Kidney (tissue), 14 donors: Measurements from ENCODE around the gene DGKI. TPM values are rescaled to one million over a fixed set of nuclear protein-coding genes. Genes with fewer than 3 reads are reported as not detected.

Experiments
- DNase-seq, 5 donors: peaks; one replicate each; pipeline ENCODE4 v3.0.0-alpha.2; 2013 to 2020
- FAIRE-seq: peaks from 2 replicates; lab custom pipeline; 2012; peaks lifted over from hg19 to GRCh38; lab: Jason Lieb, UNC
- H3K27ac ChIP-seq, 2 donors: one replicate each; pipeline ENCODE4 v1.7.0; 2013; ENCODE audit warnings: low read depth in 2 of 2, low read length in 2 of 2, inconsistent platforms in 1 of 2
- H3K27me3 ChIP-seq: one replicate; pipeline ENCODE4 v1.7.1; 2013; ENCODE audit warnings: low read length, inconsistent platforms; ENCODE audit not compliant: control insufficient read depth, insufficient read depth
- H3K36me3 ChIP-seq, 3 donors: one replicate each; pipeline versions ENCODE4 v1.7.0 to v1.7.1; 2013; ENCODE audit warnings: low read length in 3 of 3, control low read depth in 1 of 3, inconsistent platforms in 1 of 3; ENCODE audit not compliant: insufficient read depth in 3 of 3, control insufficient read depth in 2 of 3
- H3K4me1 ChIP-seq, 3 donors: one replicate each; pipeline versions ENCODE4 v1.7.0 to v1.7.1; 2013; ENCODE audit warnings: low read length in 3 of 3, inconsistent platforms in 1 of 3, low read depth in 1 of 3; ENCODE audit not compliant: control insufficient read depth in 2 of 3, insufficient read depth in 2 of 3
- H3K4me3 ChIP-seq, 3 donors: one replicate each; pipeline versions ENCODE4 v1.7.0 to v1.8.1; 2013; ENCODE audit warnings: low read length in 3 of 3, control low read depth in 1 of 3, inconsistent platforms in 1 of 3
- H3K9ac ChIP-seq, 3 donors: one replicate each; pipeline versions ENCODE4 v1.7.0 to v1.7.1; 2013; ENCODE audit warnings: low read length in 3 of 3, control low read depth in 1 of 3, inconsistent platforms in 1 of 3
- H3K9me3 ChIP-seq, 3 donors: one replicate each; pipeline versions ENCODE4 v1.7.0 to v1.7.1; 2013; ENCODE audit warnings: low read length in 3 of 3, control low read depth in 1 of 3, inconsistent platforms in 1 of 3; ENCODE audit not compliant: control insufficient read depth in 2 of 3, insufficient read depth in 1 of 3
- intact Hi-C: fragments of 100-400 bp; cut with DNase I; formaldehyde crosslinking; loops from one replicate; pipeline ENCODE4 v1.11.1; 2022
- polyA plus RNA-seq: library from polyadenylated mRNA; stranded (reverse); fragments of 350-450 nt; fragmentation: Illumina TruSeq; extraction: RNeasy Lipid Tissue Mini Kit (QIAGEN cat#74804); gene quantifications from one replicate; pipeline ENCODE4 v1.2.3, GENCODE V29; 2014; ENCODE audit warnings: low read depth, low replicate concordance; ENCODE audit not compliant: insufficient read depth
- total RNA-seq: library from RNA; stranded (reverse); fragmentation: NEBNext Ultra II Directional; extraction: Animal tissue kit (Norgen Biotek cat#: 25700); gene quantifications from one replicate; pipeline ENCODE4 v1.2.1, GENCODE V29; 2021
- TF ChIP-seq, protein P1 (sequence below): IDR thresholded peaks from 3 replicates; pipeline ENCODE4 v1.5.1; 2012; ENCODE audit warnings: mild to moderate bottlenecking, moderate library complexity, borderline replicate concordance; ENCODE audit not compliant: insufficient read depth; ENCODE audit errors: extremely low read depth
- donor health status: control.
- donor health status: control.
- donor health status: control.
- donor health status: control.
- donor health status: control.
- donor health status: DM: yes; HTN: yes; CAD: no.
- donor health status: Normal renal cell carcinoma (clear cell type).

The DGKI gene
- total and polyA plus RNA-seq, 2 donors from 2014 or later, result 1.3 to 2.5 TPM

DNA sequence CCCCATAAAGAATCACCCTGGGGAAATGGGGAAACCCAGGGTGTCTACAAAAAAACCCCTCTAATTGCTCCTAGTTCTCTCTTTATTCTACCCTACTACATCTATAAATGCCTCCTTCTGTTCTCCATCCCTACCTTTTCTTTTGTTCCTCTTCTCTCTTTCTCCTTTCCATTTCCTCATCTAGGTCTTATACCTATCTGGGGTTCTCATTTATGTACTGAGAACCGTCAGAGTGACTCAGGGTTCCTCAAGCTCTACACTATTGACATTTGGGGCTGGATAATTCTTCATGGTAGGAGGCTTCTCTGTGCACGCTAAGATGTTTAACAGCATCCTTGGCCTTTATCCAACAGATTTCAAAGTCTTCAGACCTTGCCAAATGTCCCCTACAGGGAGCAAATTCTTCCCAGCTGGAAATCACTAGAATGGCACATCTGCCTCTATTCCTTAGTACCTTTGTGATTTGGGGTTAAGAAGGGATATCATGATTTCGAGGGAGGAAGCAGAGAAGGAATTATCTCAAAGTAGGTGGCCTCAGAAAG is 365.9 kb downstream of the DGKI start:
- H3K9me3 ChIP-seq, result no peaks in the 10 kb centered on the region
- H3K4me1 ChIP-seq, result no peaks in the 10 kb centered on the region
- intact Hi-C loops, result no loop called here
- no peaks in the 10 kb centered on the region for H3K36me3 ChIP-seq
- no peak overlapping the region for H3K4me3 ChIP-seq
- H3K27me3 ChIP-seq, result no peaks in the 10 kb centered on the region
- FAIRE-seq (no peak), DNase-seq (no peak)
- TF ChIP-seq, protein P1, sequence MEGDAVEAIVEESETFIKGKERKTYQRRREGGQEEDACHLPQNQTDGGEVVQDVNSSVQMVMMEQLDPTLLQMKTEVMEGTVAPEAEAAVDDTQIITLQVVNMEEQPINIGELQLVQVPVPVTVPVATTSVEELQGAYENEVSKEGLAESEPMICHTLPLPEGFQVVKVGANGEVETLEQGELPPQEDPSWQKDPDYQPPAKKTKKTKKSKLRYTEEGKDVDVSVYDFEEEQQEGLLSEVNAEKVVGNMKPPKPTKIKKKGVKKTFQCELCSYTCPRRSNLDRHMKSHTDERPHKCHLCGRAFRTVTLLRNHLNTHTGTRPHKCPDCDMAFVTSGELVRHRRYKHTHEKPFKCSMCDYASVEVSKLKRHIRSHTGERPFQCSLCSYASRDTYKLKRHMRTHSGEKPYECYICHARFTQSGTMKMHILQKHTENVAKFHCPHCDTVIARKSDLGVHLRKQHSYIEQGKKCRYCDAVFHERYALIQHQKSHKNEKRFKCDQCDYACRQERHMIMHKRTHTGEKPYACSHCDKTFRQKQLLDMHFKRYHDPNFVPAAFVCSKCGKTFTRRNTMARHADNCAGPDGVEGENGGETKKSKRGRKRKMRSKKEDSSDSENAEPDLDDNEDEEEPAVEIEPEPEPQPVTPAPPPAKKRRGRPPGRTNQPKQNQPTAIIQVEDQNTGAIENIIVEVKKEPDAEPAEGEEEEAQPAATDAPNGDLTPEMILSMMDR, result no peak
- H3K27ac ChIP-seq, result no peak overlapping the region
- no peak overlapping the region for H3K9ac ChIP-seq

DNA sequence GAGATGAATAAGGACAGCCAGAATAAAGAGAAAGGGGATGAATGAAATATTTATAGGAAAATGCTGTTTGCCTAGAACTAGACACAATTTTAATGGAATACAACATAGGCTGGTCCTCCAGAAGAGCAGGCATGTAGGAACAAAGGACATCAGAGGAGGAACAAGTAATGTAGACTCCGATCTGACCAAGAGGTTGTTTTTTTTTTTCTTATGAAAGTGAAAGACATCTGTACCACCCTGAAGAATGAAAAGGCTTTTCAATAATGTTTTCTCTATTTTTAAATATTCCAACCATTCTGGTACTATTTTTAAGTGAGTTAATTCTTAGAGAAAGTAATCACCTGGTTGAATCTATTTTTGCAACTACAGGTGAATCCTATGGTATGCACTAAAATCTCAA is 366.4 kb downstream of the DGKI start:
- TF ChIP-seq, protein P1, result no peak
- intact Hi-C loops, result no loop called here
- FAIRE-seq (no peak), DNase-seq (no peak)
- H3K27ac ChIP-seq, result no peak overlapping the region
- H3K9me3 ChIP-seq, result no peaks in the 10 kb centered on the region
- H3K9ac ChIP-seq, result no peak overlapping the region
- H3K27me3 ChIP-seq, result no peaks in the 10 kb centered on the region
- H3K4me1 ChIP-seq, result no peaks in the 10 kb centered on the region
- H3K4me3 ChIP-seq, result no peak overlapping the region
- no peaks in the 10 kb centered on the region for H3K36me3 ChIP-seq

DNA sequence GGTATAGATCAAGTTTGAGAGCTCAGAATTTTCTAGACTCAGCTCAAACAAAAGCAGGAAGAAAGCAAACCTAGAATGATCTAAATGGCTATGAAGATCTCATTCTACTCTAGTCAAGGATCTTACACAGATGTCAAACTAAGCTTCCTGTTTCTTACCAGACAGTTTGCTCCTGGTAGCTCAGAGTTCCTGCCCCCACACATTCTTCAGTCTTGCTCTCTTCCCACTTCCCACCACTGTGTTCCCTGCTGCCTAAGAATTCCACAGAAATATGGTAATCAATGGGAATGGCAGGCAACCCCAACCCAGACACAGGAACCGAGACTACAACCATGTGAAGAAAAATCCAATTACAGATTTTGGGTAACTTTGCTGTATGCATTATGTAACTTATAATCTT is 369.8 kb downstream of the DGKI start:
- H3K9me3 ChIP-seq, result no peaks in the 10 kb centered on the region
- H3K27ac ChIP-seq, result no peak overlapping the region
- DNase-seq (no peak), FAIRE-seq (no peak)
- H3K36me3 ChIP-seq, result no peaks in the 10 kb centered on the region
- H3K4me3 ChIP-seq, result no peak overlapping the region
- H3K4me1 ChIP-seq, result no peaks in the 10 kb centered on the region
- intact Hi-C loops, result no loop called here
- H3K9ac ChIP-seq, result no peak overlapping the region
- H3K27me3 ChIP-seq, result no peaks in the 10 kb centered on the region
- TF ChIP-seq, protein P1, result no peak

DNA sequence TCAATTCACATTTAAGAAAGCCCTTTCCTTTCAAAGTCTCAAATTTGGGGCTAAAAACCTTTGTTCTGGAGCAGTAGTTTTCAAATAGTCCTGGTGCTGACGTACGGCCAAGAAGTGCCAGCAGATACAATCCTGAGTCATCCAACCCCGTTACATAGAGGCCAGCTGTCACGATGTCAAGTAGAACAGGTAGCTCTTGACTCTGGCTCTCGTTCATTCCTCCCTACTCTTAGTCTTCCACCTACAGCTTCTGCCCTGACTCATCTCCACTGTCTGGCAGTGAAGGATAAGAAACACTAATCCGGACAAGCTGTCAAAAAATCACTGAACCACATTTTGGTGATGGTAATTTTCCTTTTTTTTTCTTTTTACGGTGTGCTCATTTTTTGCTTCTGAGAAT is 370.8 kb downstream of the DGKI start:
- Histone ChIP-seq H3K9me3 (no peaks in the 10 kb centered on the region), H3K9ac (no peak overlapping the region), H3K27ac (no peak overlapping the region), H3K4me3 (no peak overlapping the region), H3K4me1 (no peaks in the 10 kb centered on the region), H3K36me3 (no peaks in the 10 kb centered on the region), H3K27me3 (no peaks in the 10 kb centered on the region)
- no peak for DNase-seq
- TF ChIP-seq, protein P1, result no peak
- FAIRE-seq, result no peak
- intact Hi-C loops, result no loop called here
